H9 (cell line): ENCODE measurements around the gene GPR84. TPM values are rescaled to one million over a fixed set of nuclear protein-coding genes. Genes with fewer than 3 reads are reported as not detected.
A peak's percentile ranks its signal among the peaks of the same experiment; 100 is the strongest.

Experiments
- DNase-seq: peaks from one replicate; pipeline ENCODE4 v3.0.0-alpha.2; 2017
- H2AFZ ChIP-seq: one replicate; pipeline ENCODE4 v1.6.1; 2013; ENCODE audit warnings: mild to moderate bottlenecking, low read length, control low read depth, moderate library complexity
- H2AK5ac ChIP-seq: 2 replicates; pipeline ENCODE4 v1.6.1; 2013; ENCODE audit warnings: low read length, control low read depth, mixed read lengths; ENCODE audit not compliant: insufficient read length
- H2BK120ac ChIP-seq: one replicate; pipeline ENCODE4 v1.6.1; 2013; ENCODE audit warnings: low read depth, mild to moderate bottlenecking, low read length, control low read depth, inconsistent platforms; ENCODE audit not compliant: poor library complexity, severe bottlenecking
- H2BK12ac ChIP-seq: 2 replicates; pipeline ENCODE4 v1.6.1; 2013; ENCODE audit warnings: low read length, control low read depth, mixed read lengths, low read depth; ENCODE audit not compliant: insufficient read length
- H2BK15ac ChIP-seq: 2 replicates; pipeline ENCODE4 v1.6.1; 2013; ENCODE audit warnings: low read depth, low read length, control low read depth
- H2BK20ac ChIP-seq: one replicate; pipeline ENCODE4 v1.6.1; 2013; ENCODE audit warnings: low read depth, mild to moderate bottlenecking, low read length, control low read depth, inconsistent platforms; ENCODE audit not compliant: poor library complexity, severe bottlenecking
- H2BK5ac ChIP-seq: 2 replicates; pipeline ENCODE4 v1.6.1; 2013; ENCODE audit warnings: low read length, control low read depth, mixed read lengths; ENCODE audit not compliant: insufficient read length
- H3K14ac ChIP-seq: 2 replicates; pipeline ENCODE4 v1.6.1; 2013; ENCODE audit warnings: low read length, control low read depth; ENCODE audit not compliant: insufficient read depth
- H3K18ac ChIP-seq: 2 replicates; pipeline ENCODE4 v1.6.1; 2013; ENCODE audit warnings: low read depth, mild to moderate bottlenecking, mixed read lengths, low read length, control low read depth; ENCODE audit not compliant: insufficient read length
- H3K23ac ChIP-seq: 2 replicates; pipeline ENCODE4 v1.6.1; 2013; ENCODE audit warnings: low read length, control low read depth, mixed read lengths, low read depth; ENCODE audit not compliant: insufficient read length
- H3K23me2 ChIP-seq: 2 replicates; pipeline ENCODE4 v1.6.1; 2013; ENCODE audit warnings: low read depth, mild to moderate bottlenecking, mixed read lengths, low read length, control low read depth; ENCODE audit not compliant: insufficient read length, poor library complexity, severe bottlenecking
- H3K27ac ChIP-seq: 2 replicates; pipeline ENCODE4 v1.5.1; 2013; ENCODE audit warnings: low read length, control low read depth, mixed read lengths, low read depth; ENCODE audit not compliant: insufficient read length
- H3K27me3 ChIP-seq: 2 replicates; pipeline ENCODE4 v1.6.1; 2013; ENCODE audit warnings: low read length, control low read depth, inconsistent platforms; ENCODE audit not compliant: insufficient read depth
- H3K4ac ChIP-seq: 2 replicates; pipeline ENCODE4 v1.6.1; 2013; ENCODE audit warnings: low read depth, mild to moderate bottlenecking, control low read depth, inconsistent platforms, low read length, moderate library complexity
- H3K4me1 ChIP-seq: 2 replicates; pipeline ENCODE4 v1.6.1; 2013; ENCODE audit warnings: low read length, control low read depth, inconsistent platforms; ENCODE audit not compliant: insufficient read depth
- H3K4me2 ChIP-seq: 2 replicates; pipeline ENCODE4 v1.6.1; 2013; ENCODE audit warnings: low read length, control low read depth, mixed read lengths; ENCODE audit not compliant: insufficient read length, insufficient read depth
- H3K56ac ChIP-seq: 2 replicates; pipeline ENCODE4 v1.6.1; 2013; ENCODE audit warnings: low read depth, mild to moderate bottlenecking, mixed read lengths, low read length, control low read depth; ENCODE audit not compliant: insufficient read length
- H3K79me1 ChIP-seq: 2 replicates; pipeline ENCODE4 v1.6.1; 2013; ENCODE audit warnings: low read depth, mild to moderate bottlenecking, moderate library complexity, low read length, control low read depth, inconsistent platforms; ENCODE audit not compliant: insufficient read depth, poor library complexity, severe bottlenecking
- H3K79me2 ChIP-seq: 2 replicates; pipeline ENCODE4 v1.6.1; 2013; ENCODE audit warnings: low read length, control low read depth, inconsistent platforms; ENCODE audit not compliant: insufficient read depth
- H3K9ac ChIP-seq: 2 replicates; pipeline ENCODE4 v1.6.1; 2013; ENCODE audit warnings: low read length, control low read depth, mixed read lengths; ENCODE audit not compliant: insufficient read length; ENCODE audit errors: extremely low read depth
- H3K9me3 ChIP-seq: one replicate; pipeline ENCODE4 v1.6.1; 2013; ENCODE audit warnings: low read depth, low read length, inconsistent platforms; ENCODE audit not compliant: control insufficient read depth
- H3T11ph ChIP-seq: one replicate; pipeline ENCODE4 v1.6.1; 2013; ENCODE audit warnings: mild to moderate bottlenecking, low read length, control low read depth, inconsistent platforms
- H4K20me1 ChIP-seq: one replicate; pipeline ENCODE4 v1.6.1; 2013; ENCODE audit not compliant: control insufficient read depth, insufficient read length, insufficient read depth
- H4K5ac ChIP-seq: 2 replicates; pipeline ENCODE4 v1.6.1; 2013; ENCODE audit warnings: low read depth, mild to moderate bottlenecking, mixed read lengths, low read length, control low read depth; ENCODE audit not compliant: insufficient read length
- H4K8ac ChIP-seq: replicated peaks from 2 replicates; pipeline ENCODE4 v1.6.1; 2013; ENCODE audit warnings: low read length, control low read depth, mixed read lengths, low read depth; ENCODE audit not compliant: insufficient read length
- H4K91ac ChIP-seq: 2 replicates; pipeline ENCODE4 v1.6.1; 2013; ENCODE audit warnings: low read depth, mild to moderate bottlenecking, moderate library complexity, mixed read lengths, low read length, control low read depth; ENCODE audit not compliant: insufficient read length
- H3K27ac Mint-ChIP-seq, 3 experiments: 2 replicates in 2 of 3; 3 replicates in 1 of 3; pipeline ENCODE4 v1.8.0; 2020 to 2021; ENCODE audit warnings: mixed read lengths in 3 of 3, mild to moderate bottlenecking in 1 of 3, moderate library complexity in 1 of 3
- H3K27me3 Mint-ChIP-seq: 2 replicates; pipeline ENCODE4 v1.8.0; 2021; ENCODE audit warnings: low read depth, mild to moderate bottlenecking, moderate library complexity, mixed read lengths
- H3K36me3 Mint-ChIP-seq, 3 experiments: 2 replicates in 2 of 3; 3 replicates in 1 of 3; pipeline ENCODE4 v1.8.0; 2020 to 2021; ENCODE audit warnings: low read depth in 3 of 3, mixed read lengths in 3 of 3; ENCODE audit not compliant: insufficient read depth in 1 of 3
- H3K4me1 Mint-ChIP-seq, 2 experiments: 2 replicates each; pipeline ENCODE4 v1.8.0; 2020; ENCODE audit warnings: mixed read lengths in 2 of 2
- H3K4me3 Mint-ChIP-seq, 2 experiments: 2 replicates in 1 of 2; 3 replicates in 1 of 2; pipeline ENCODE4 v1.8.0; 2020 to 2021; ENCODE audit warnings: mild to moderate bottlenecking in 2 of 2, mixed read lengths in 2 of 2, moderate library complexity in 1 of 2
- H3K9me3 Mint-ChIP-seq, 2 experiments: 2 replicates in 1 of 2; 3 replicates in 1 of 2; pipeline ENCODE4 v1.8.0; 2020; ENCODE audit warnings: mild to moderate bottlenecking in 2 of 2, mixed read lengths in 2 of 2, moderate library complexity in 1 of 2
- total RNA-seq: library from RNA; stranded (reverse); gene quantifications from 2 replicates; pipeline ENCODE4 v1.2.1, GENCODE V29; 2021
- TF ChIP-seq, protein P1 (sequence below): fragments of 200-600 bp; sonication (generic); conservative IDR thresholded peaks from 3 replicates; pipeline ENCODE4 v1.8.0; 2021; ENCODE audit warnings: antibody characterized with exemption, mild to moderate bottlenecking

The GPR84 gene
- total RNA-seq, 1 experiment from 2014 or later: not detected

GRCh38 chr12:54395545-54395944 lies 31.3 kb upstream of the GPR84 start:
- Histone ChIP-seq H3K9ac (no peak overlapping the region), H2BK5ac (no peak overlapping the region), H4K8ac (no peak overlapping the region), H4K5ac (no peak overlapping the region), H2AFZ (no peak overlapping the region), H3K79me2 (no peaks in the 10 kb centered on the region), H3K27me3 (no peaks in the 10 kb centered on the region), H3K4me1 (no peaks in the 10 kb centered on the region; the same call in 1 of the 2 replicates), H2BK12ac (no peak overlapping the region), H2AK5ac (no peak overlapping the region), H2BK15ac (no peak overlapping the region), H3K4ac (no peak overlapping the region), H4K91ac (no peak overlapping the region), H3K27ac (no peak overlapping the region), H4K20me1 (no peaks in the 10 kb centered on the region), H2BK120ac (no peak overlapping the region), H3K4me2 (no peak overlapping the region), H3K23me2 (peaks cover 10% of the 10 kb centered on the region), H3K18ac (no peak overlapping the region), H3K23ac (no peak overlapping the region), H2BK20ac (no peak overlapping the region), H3K79me1 (no peaks in the 10 kb centered on the region), H3K14ac (no peak overlapping the region), H3K9me3 (no peaks in the 10 kb centered on the region), H3T11ph (no peak overlapping the region), H3K56ac (no peak overlapping the region)
- Mint-ChIP-seq H3K4me1 (peaks cover 24 to 30% of the 10 kb centered on the region in 2 experiments), H3K4me3 (no peak overlapping the region), H3K27ac (peak overlapping the region in 1 of 3 experiments; percentile 68; a peak in 1 of 7 replicates), H3K36me3 (peaks cover 5 to 24% (median 20%) of the 10 kb centered on the region in 3 experiments; a peak in 6 of 7 replicates), H3K9me3 (no peaks in the 10 kb centered on the region), H3K27me3 (peaks cover 19% of the 10 kb centered on the region)
- TF ChIP-seq, protein P1, sequence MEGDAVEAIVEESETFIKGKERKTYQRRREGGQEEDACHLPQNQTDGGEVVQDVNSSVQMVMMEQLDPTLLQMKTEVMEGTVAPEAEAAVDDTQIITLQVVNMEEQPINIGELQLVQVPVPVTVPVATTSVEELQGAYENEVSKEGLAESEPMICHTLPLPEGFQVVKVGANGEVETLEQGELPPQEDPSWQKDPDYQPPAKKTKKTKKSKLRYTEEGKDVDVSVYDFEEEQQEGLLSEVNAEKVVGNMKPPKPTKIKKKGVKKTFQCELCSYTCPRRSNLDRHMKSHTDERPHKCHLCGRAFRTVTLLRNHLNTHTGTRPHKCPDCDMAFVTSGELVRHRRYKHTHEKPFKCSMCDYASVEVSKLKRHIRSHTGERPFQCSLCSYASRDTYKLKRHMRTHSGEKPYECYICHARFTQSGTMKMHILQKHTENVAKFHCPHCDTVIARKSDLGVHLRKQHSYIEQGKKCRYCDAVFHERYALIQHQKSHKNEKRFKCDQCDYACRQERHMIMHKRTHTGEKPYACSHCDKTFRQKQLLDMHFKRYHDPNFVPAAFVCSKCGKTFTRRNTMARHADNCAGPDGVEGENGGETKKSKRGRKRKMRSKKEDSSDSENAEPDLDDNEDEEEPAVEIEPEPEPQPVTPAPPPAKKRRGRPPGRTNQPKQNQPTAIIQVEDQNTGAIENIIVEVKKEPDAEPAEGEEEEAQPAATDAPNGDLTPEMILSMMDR: no peak
- no peak for DNase-seq
